Measurements from ENCODE around the gene TUFT1. TPM values are rescaled to one million over a fixed set of nuclear protein-coding genes. Genes with fewer than 3 reads are reported as not detected.

Gene TUFT1
- total and polyA plus RNA-seq, 10 of the 15 experiments (the other 5 are each of a cell fraction or from before 2014, with no cell fraction given): 0.08 to 4.3 (median 3.2) TPM

DNA sequence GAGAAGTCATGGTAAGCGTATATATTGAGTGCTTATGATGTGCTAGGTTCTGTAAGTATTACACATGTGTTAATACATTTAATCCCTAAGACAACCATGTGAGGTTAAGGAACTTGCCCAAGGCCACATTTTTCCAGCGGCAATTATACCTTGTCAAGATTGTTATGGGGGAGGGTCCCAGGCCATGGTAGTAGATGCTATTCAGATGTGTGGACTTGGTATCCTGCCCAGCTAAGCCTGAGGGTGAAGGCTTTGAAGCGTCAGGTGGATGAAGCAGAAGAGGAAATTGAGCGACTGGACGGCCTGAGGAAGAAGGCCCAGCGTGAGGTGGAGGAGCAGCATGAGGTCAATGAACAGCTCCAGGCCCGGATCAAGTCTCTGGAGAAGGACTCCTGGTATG is 3.6 kb upstream of the TUFT1 start:
- WGBS (ENCODE audit: insufficient coverage, insufficient replicate concordance, low lambda C conversion rate, missing lambda C conversion rate): 58% methylated on average over 7 of the region's 7 CpGs
- no peak for DNase-seq (ENCODE audit: low read depth, low spot score)
- Histone ChIP-seq H3K9me3 (replicated peaks; ENCODE audit: control insufficient read depth, insufficient read depth, low read length) (no peaks in the 10 kb centered on the region), H3K4me2 (ENCODE audit: control insufficient read depth, insufficient read depth) (no peak overlapping the region), H4K20me1 (ENCODE audit: control insufficient read depth, insufficient read depth) (no peaks in the 10 kb centered on the region), H3K36me3 (ENCODE audit: control insufficient read depth in 2 of 2, insufficient read depth in 2 of 2, low read length in 1 of 2) (no peaks in the 10 kb centered on the region), H3K9ac (ENCODE audit: control insufficient read depth, insufficient read depth, low read length) (no peak overlapping the region), H3K27ac (ENCODE audit: control insufficient read depth, insufficient read depth) (no peak overlapping the region), H3K27me3 (replicated peaks in 1 of 2; ENCODE audit: control insufficient read depth in 2 of 2, insufficient read depth in 2 of 2, low read length in 1 of 2) (peaks cover 4 to 5% of the 10 kb centered on the region in 2 experiments; a peak in 3 of 4 replicates), H2AFZ (ENCODE audit: control insufficient read depth, low read depth, low read length) (no peak overlapping the region), H3K4me3 (no peak overlapping the region), H3K4me1 (ENCODE audit: control insufficient read depth, insufficient read depth, low read length) (peaks cover 13% of the 10 kb centered on the region), H3K79me2 (ENCODE audit: control insufficient read depth, insufficient read depth, low read length) (no peaks in the 10 kb centered on the region)
- ChIA-PET POLR2A (no interaction called here), CTCF (interaction anchor here (0.6 to 1.3 kb wide), 3 partner anchors 198 to 300 kb away, joined by 3 to 5 read pairs (median 3); no protein-coding TSS in a partner anchor), SMC1A (ENCODE audit: uncharacterized antibody, unreplicated experiment) (interaction anchor here (0.6 to 1.3 kb wide), 3 partner anchors 17 to 99 kb away, joined by 3 to 4 read pairs (median 4); no protein-coding TSS in a partner anchor), RAD21 (ENCODE audit: unreplicated experiment) (interaction anchor here (1.2 kb wide), 1 partner anchor 92 kb away, joined by 3 read pairs; no protein-coding TSS in a partner anchor)
- intact Hi-C loops (cut with micrococcal nuclease; ENCODE audit: unreplicated experiment) (no loop called here), in situ Hi-C loops (cut with MboI) (no loop called here)
- FAIRE-seq: no peak
- BruUV-seq (replicated peaks): no TSS peak
- no peak for TF ChIP-seq SP1 (IDR thresholded peaks at IDR 0.05; ENCODE audit: low read depth, low read length)
- TF ChIP-seq USF2 (IDR thresholded peaks at IDR 0.05; ENCODE audit: borderline replicate concordance, low read depth, low read length): no peak
- no peak for TF ChIP-seq PAX5 (IDR thresholded peaks at IDR 0.05; ENCODE audit: borderline replicate concordance, low read depth, low read length)
- TF ChIP-seq KLF5 (IDR thresholded peaks at IDR 0.05; ENCODE audit: partially characterized antibody): no peak
- no peak for TF ChIP-seq ESRRA (IDR thresholded peaks at IDR 0.05; ENCODE audit: low read length)
- TF ChIP-seq NR2C2 (IDR thresholded peaks at IDR 0.05; ENCODE audit: borderline replicate concordance, control insufficient read depth, insufficient read length, low read depth): no peak
- no peak for TF ChIP-seq HDAC2 (IDR thresholded peaks at IDR 0.05)
- TF ChIP-seq GABPA (IDR thresholded peaks at IDR 0.05; ENCODE audit: low read depth): no peak
- TF ChIP-seq ZNF207 (IDR thresholded peaks at IDR 0.05; ENCODE audit: borderline replicate concordance): no peak
- no peak for TF ChIP-seq STAT1 (conservative IDR thresholded peaks at IDR 0.05)
- no peak for TF ChIP-seq NFYB (IDR thresholded peaks at IDR 0.05; ENCODE audit: insufficient read depth, low read depth, low read length)
- no peak for TF ChIP-seq HDGF (IDR thresholded peaks at IDR 0.05)
- TF ChIP-seq ZZZ3 (IDR thresholded peaks at IDR 0.05; ENCODE audit: control insufficient read depth, insufficient read length, low read depth): no peak
- TF ChIP-seq, protein P1, sequence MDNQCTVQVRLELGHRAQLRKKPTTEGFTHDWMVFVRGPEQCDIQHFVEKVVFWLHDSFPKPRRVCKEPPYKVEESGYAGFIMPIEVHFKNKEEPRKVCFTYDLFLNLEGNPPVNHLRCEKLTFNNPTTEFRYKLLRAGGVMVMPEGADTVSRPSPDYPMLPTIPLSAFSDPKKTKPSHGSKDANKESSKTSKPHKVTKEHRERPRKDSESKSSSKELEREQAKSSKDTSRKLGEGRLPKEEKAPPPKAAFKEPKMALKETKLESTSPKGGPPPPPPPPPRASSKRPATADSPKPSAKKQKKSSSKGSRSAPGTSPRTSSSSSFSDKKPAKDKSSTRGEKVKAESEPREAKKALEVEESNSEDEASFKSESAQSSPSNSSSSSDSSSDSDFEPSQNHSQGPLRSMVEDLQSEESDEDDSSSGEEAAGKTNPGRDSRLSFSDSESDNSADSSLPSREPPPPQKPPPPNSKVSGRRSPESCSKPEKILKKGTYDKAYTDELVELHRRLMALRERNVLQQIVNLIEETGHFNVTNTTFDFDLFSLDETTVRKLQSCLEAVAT (IDR thresholded peaks at IDR 0.05): no peak
- no peak for ATAC-seq

All from GM12878 (cell line).